ENCODE data around the gene MAD1L1. TPM values are rescaled to one million over a fixed set of nuclear protein-coding genes. Genes with fewer than 3 reads are reported as not detected.
A peak's percentile ranks its signal among the peaks of the same experiment; 100 is the strongest.

Gene MAD1L1
- total RNA-seq, 2 experiments from 2014 or later = 40.0 to 44.7 TPM

DNA sequence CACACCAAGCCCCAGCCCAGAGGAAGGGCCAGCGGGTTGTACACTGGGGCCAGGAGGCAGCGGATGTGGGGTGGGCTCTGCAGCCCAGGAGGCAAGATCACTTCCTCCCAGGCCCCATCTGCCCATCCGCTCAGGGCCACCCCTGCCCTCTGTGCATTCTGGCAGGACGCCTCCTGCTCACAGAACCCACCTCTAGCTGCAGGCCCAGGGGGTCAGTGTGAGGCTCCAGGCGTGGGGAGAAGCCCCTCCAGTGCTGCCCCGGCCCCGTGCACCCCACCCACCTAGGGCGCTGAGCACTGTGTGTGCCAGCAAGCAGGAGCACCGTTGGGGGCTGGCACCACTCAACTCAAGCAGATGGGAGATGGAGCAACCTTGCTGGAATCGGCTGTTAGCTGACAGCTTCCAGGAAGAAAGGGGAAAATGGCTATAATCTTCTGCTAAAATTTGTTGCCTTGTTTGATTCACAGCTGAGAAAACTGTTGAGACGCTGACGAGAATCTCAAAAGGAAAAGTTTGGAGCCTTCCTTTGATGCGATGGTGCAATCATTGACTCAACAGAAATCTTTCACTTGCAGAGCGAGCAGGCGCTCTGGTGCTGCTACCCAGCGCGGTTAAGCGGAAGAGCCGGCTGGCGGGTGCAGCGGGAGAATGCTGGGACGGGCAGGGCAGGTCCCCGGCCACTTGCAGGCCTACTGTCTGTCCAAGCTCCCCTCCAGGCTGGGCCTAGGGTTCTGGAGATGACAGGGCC is 286.5 kb downstream of the MAD1L1 start:
- intact Hi-C loops (cut with micrococcal nuclease) = no loop called here
- Mint-ChIP-seq H3K4me3 (no peak overlapping the region), H3K27ac (no peak overlapping the region), H3K4me1 (ENCODE audit: low read depth) (peaks cover 26% of the 10 kb centered on the region), H3K36me3 (ENCODE audit: low read depth) (no peaks in the 10 kb centered on the region), H3K27me3 (no peaks in the 10 kb centered on the region), H3K9me3 (no peaks in the 10 kb centered on the region)
- no peak for TF ChIP-seq CTCF (IDR thresholded peaks at IDR 0.05)
- DNase-seq (no peak), ATAC-seq (no peak)
- POLR2A ChIA-PET = no interaction called here
- CTCF ChIA-PET = no interaction called here

GRCh38 chr7:1945558-1945957 is 287.2 kb downstream of the MAD1L1 start:
- Mint-ChIP-seq H3K36me3 (ENCODE audit: low read depth) (no peaks in the 10 kb centered on the region), H3K4me3 (no peak overlapping the region), H3K27ac (no peak overlapping the region), H3K4me1 (ENCODE audit: low read depth) (peaks cover 31% of the 10 kb centered on the region), H3K27me3 (no peaks in the 10 kb centered on the region), H3K9me3 (no peaks in the 10 kb centered on the region)
- intact Hi-C loops (cut with micrococcal nuclease) = no loop called here
- ATAC-seq = no peak
- ChIA-PET POLR2A (no interaction called here), CTCF (no interaction called here)
- DNase-seq = no peak
- TF ChIP-seq CTCF (IDR thresholded peaks at IDR 0.05) = no peak

- TF ChIP-seq CTCF (IDR thresholded peaks at IDR 0.05) = no peak
- Mint-ChIP-seq H3K36me3 (ENCODE audit: low read depth) (no peaks in the 10 kb centered on the region), H3K4me1 (ENCODE audit: low read depth) (peaks cover 36% of the 10 kb centered on the region), H3K4me3 (no peak overlapping the region), H3K27ac (no peak overlapping the region), H3K9me3 (no peaks in the 10 kb centered on the region), H3K27me3 (no peaks in the 10 kb centered on the region)
- POLR2A ChIA-PET = no interaction called here
- intact Hi-C loops (cut with micrococcal nuclease) = no loop called here
- no peak for DNase-seq
- CTCF ChIA-PET = no interaction called here
- no peak for ATAC-seq
These were observed 288.0 kb downstream of the MAD1L1 start for GRCh38 chr7:1944619-1945210.

DNA sequence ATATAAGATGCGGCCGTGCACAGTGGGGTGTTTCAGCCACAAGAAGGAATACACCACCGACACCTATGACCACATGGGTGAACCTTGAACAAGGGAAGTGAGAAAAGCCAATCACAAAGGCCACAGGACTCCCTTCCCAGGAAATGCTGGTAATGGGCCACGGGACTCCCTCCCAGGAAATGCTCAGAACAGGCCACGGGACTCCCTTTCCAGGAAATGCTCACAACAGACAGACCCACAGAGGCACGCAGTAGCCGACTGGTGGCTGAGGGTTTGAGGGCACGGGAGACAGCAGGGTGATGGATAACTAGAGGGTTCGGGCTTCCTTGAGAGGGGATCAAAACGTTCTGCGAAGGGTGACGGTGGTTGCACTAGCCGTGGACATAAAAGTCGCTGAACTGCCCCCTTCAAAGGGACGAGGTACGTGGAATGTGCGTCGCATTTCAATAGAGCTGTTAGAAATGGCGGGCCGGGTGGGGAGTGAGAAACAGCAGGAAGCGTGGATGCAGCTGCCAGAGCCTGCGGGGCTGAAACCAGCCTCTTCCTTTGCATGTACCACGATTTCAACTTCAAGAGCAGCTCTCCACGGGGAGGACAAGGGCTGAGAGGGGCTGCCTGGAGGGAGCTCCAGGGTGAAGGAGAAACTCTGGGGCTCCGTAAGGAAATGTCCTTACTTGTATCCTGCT is 288.7 kb downstream of the MAD1L1 start:
- Mint-ChIP-seq H3K27ac (peak overlapping the region; percentile 6), H3K4me3 (no peak overlapping the region), H3K27me3 (no peaks in the 10 kb centered on the region), H3K36me3 (ENCODE audit: low read depth) (peaks cover under 1% of the 10 kb centered on the region), H3K9me3 (no peaks in the 10 kb centered on the region), H3K4me1 (ENCODE audit: low read depth) (peaks cover 43% of the 10 kb centered on the region)
- no peak for TF ChIP-seq CTCF (IDR thresholded peaks at IDR 0.05)
- ChIA-PET CTCF (no interaction called here), POLR2A (no interaction called here)
- ATAC-seq = no peak
- DNase-seq = peak; percentile 48
- intact Hi-C loops (cut with micrococcal nuclease) = no loop called here

DNA sequence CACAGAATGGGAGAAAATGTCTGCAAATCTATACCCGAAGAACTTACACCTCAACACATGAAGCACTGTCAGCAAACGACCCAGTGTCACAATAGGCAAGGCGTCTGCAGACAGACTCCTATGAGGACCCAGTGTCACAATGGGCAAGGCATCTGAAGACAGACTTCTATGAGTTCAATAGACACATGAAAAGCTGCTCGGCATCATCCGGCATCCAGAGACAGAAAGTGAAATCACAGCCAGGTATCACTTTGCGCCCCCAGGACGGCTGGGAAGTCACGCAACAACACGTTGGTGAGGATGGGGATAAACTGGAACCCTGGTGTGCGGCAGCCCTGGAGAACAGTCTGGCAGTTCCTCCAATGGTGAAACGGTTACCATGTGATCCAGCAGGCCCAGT is 289.4 kb downstream of the MAD1L1 start:
- DNase-seq (no peak), ATAC-seq (no peak)
- Mint-ChIP-seq H3K9me3 (no peaks in the 10 kb centered on the region), H3K27me3 (no peaks in the 10 kb centered on the region), H3K36me3 (ENCODE audit: low read depth) (peaks cover 3% of the 10 kb centered on the region), H3K4me1 (ENCODE audit: low read depth) (peaks cover 50% of the 10 kb centered on the region), H3K27ac (peak overlapping the region; percentile 27), H3K4me3 (no peak overlapping the region)
- CTCF ChIA-PET = no interaction called here
- POLR2A ChIA-PET = interaction anchor here (1.8 kb wide), 1 partner anchor 11 kb away, joined by 3 read pairs; no protein-coding TSS in a partner anchor
- no peak for TF ChIP-seq CTCF (IDR thresholded peaks at IDR 0.05)
- intact Hi-C loops (cut with micrococcal nuclease) = no loop called here

All from activated CD8-positive, alpha-beta T cell treated with anti-CD3 and anti-CD28 coated beads for 36 hours (primary cell).